A673 (cell line): Measurements from ENCODE around the gene TENM3. TPM values are rescaled to one million over a fixed set of nuclear protein-coding genes. Genes with fewer than 3 reads are reported as not detected.

Source experiments
- BruUV-seq: library from RNA; stranded (reverse); fragments of 400-500 nt; replicated peaks from 2 replicates; lab custom pipeline; 2021; lab: Mats Ljungman, UMichigan
- CTCF ChIA-PET: fragments of 300-600 bp; sonication (Branson Sonifier 250); formaldehyde crosslinking; loops from one replicate; lab custom pipeline; 2022; ENCODE audit warnings: antibody characterized with exemption; lab: Charles Lee
- POLR2A ChIA-PET: fragments of 300-600 bp; sonication (Branson Sonifier 250); formaldehyde crosslinking; loops from one replicate; lab custom pipeline; 2022; ENCODE audit warnings: antibody characterized with exemption; ENCODE audit not compliant: low non-redundant PET; lab: Charles Lee
- DNase-seq: peaks from one replicate; pipeline ENCODE4 v3.0.0-alpha.2; 2015; ENCODE audit warnings: low spot score
- H3K27ac ChIP-seq: fragments of 200-600 bp; sonication (generic); 2 replicates; pipeline ENCODE4 v1.5.1; 2016; ENCODE audit warnings: mixed run types, low read depth, mild to moderate bottlenecking, mixed read lengths, antibody characterized with exemption, low read length; ENCODE audit not compliant: poor library complexity, severe bottlenecking
- H3K27me3 ChIP-seq: fragments of 200-600 bp; sonication (generic); replicated peaks from 2 replicates; pipeline ENCODE4 v1.6.1; 2017; ENCODE audit warnings: mixed run types, low read depth, mild to moderate bottlenecking, mixed read lengths, antibody characterized with exemption, low read length; ENCODE audit not compliant: insufficient read depth, poor library complexity
- H3K36me3 ChIP-seq: fragments of 200-600 bp; sonication (generic); 2 replicates; pipeline ENCODE4 v1.6.1; 2016; ENCODE audit warnings: mixed run types, mild to moderate bottlenecking, mixed read lengths, antibody characterized with exemption, low read length; ENCODE audit not compliant: insufficient read depth, poor library complexity, severe bottlenecking
- H3K4me1 ChIP-seq: fragments of 200-600 bp; sonication (generic); 2 replicates; pipeline ENCODE4 v1.6.1; 2017; ENCODE audit warnings: mixed run types, mild to moderate bottlenecking, mixed read lengths, antibody characterized with exemption, low read length; ENCODE audit not compliant: insufficient read depth, poor library complexity, severe bottlenecking
- H3K4me3 ChIP-seq: fragments of 200-600 bp; sonication (generic); 2 replicates; pipeline ENCODE4 v1.5.1; 2016; ENCODE audit warnings: low read depth, mixed run types, mild to moderate bottlenecking, mixed read lengths, low read length; ENCODE audit not compliant: poor library complexity, severe bottlenecking
- H3K9me3 ChIP-seq: fragments of 200-600 bp; sonication (generic); 2 replicates; pipeline ENCODE4 v1.6.1; 2016; ENCODE audit warnings: mixed run types, low read depth, mild to moderate bottlenecking, mixed read lengths, antibody characterized with exemption, low read length; ENCODE audit not compliant: poor library complexity, severe bottlenecking
- EZH2 ChIP-seq: fragments of 200-600 bp; sonication (generic); IDR thresholded peaks from 2 replicates; pipeline ENCODE4 v1.6.1; 2017; ENCODE audit warnings: borderline replicate concordance, low read depth, mild to moderate bottlenecking, mixed read lengths, antibody characterized with exemption, low read length; ENCODE audit not compliant: poor library complexity, severe bottlenecking
- intact Hi-C: fragments of 100-400 bp; cut with micrococcal nuclease; formaldehyde crosslinking; loops from one replicate; pipeline ENCODE4 v1.10.0; 2022; ENCODE audit not compliant: unreplicated experiment
- total RNA-seq: library from RNA; stranded (reverse); gene quantifications from 2 replicates; pipeline ENCODE4 v1.2.3, GENCODE V29; 2021
- TF ChIP-seq, protein P1 (sequence below): fragments of 300-800, 200-600 bp; sonication (generic); conservative IDR thresholded peaks from 2 replicates; pipeline ENCODE4 v1.5.1; 2017; ENCODE audit warnings: low read depth, mild to moderate bottlenecking, antibody characterized with exemption, low read length, moderate library complexity, mixed read lengths

Gene TENM3
- total RNA-seq, 1 experiment from 2014 or later: 26.4 TPM

DNA sequence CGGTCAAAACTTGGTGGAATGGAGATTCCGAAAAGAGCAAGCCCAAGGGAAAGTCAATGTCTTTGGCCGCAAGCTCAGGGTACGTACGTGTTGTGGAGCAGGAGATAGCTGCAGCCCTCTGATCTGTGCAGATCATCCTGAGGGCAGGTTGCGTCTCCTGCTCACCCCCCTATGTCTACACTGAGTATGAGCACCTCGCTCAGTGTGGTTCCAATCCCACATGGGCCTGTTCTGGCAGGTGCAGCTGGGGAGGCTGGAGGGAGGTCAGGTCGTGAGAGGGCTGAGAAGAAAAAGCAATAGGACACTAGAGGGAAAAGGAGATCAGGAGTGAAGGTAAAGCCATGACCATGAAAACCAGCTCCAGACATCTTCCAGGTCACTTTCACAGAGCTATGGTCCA is 531.9 kb downstream of the TENM3 start:
- TF ChIP-seq, protein P1, sequence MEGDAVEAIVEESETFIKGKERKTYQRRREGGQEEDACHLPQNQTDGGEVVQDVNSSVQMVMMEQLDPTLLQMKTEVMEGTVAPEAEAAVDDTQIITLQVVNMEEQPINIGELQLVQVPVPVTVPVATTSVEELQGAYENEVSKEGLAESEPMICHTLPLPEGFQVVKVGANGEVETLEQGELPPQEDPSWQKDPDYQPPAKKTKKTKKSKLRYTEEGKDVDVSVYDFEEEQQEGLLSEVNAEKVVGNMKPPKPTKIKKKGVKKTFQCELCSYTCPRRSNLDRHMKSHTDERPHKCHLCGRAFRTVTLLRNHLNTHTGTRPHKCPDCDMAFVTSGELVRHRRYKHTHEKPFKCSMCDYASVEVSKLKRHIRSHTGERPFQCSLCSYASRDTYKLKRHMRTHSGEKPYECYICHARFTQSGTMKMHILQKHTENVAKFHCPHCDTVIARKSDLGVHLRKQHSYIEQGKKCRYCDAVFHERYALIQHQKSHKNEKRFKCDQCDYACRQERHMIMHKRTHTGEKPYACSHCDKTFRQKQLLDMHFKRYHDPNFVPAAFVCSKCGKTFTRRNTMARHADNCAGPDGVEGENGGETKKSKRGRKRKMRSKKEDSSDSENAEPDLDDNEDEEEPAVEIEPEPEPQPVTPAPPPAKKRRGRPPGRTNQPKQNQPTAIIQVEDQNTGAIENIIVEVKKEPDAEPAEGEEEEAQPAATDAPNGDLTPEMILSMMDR: no peak
- no peak for TF ChIP-seq EZH2
- no peaks in the 10 kb centered on the region for H3K9me3 ChIP-seq
- H3K27ac ChIP-seq: no peak overlapping the region
- BruUV-seq: no TSS peak
- no peaks in the 10 kb centered on the region for H3K4me1 ChIP-seq
- H3K27me3 ChIP-seq: no peaks in the 10 kb centered on the region
- no peak for DNase-seq
- intact Hi-C loops: no loop called here
- no peaks in the 10 kb centered on the region for H3K36me3 ChIP-seq
- no peak overlapping the region for H3K4me3 ChIP-seq
- ChIA-PET POLR2A (no interaction called here), CTCF (no interaction called here)

DNA sequence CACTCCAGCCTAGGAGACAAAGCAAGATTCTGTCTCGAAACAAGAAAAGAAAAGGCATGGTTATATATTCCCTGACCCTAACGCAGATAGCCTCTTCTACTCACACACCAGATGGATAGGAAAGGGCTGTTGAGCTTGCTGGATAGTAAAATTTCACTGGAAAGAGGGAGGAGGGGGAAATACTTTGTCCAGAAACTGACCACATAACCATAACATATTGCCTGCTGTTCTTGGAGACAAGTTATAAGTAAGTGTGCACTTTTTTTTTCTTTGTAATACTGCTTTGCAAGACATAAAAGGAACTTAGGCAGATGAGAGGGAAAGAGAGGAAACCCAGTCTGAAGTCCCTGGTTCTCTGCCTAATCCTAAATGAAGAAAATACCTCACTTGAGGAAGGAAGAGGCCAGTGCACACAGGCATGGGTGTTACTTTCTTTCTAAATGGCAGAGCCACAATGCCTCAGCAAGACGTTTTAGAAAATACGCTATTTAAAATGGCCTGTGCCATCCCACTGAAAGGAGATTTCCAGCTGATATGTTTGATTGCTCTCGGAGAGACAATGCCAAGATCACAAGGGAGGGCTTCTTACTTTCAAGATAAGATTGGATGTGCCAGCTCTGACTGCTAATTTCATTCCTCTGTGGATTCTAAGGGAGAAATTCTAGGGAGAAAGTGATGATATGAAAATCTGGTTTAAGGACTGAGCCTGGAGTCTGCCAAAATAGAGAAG is 533.3 kb downstream of the TENM3 start:
- intact Hi-C loops: no loop called here
- Histone ChIP-seq H3K27me3 (no peaks in the 10 kb centered on the region), H3K4me3 (no peak overlapping the region), H3K9me3 (no peaks in the 10 kb centered on the region), H3K27ac (no peak overlapping the region), H3K36me3 (no peaks in the 10 kb centered on the region), H3K4me1 (no peaks in the 10 kb centered on the region)
- no TSS peak for BruUV-seq
- TF ChIP-seq, protein P1: no peak
- TF ChIP-seq EZH2: no peak
- no peak for DNase-seq
- POLR2A ChIA-PET: interaction anchor here (0.7 kb wide), 1 partner anchor 1176 kb away, joined by 3 read pairs; no protein-coding TSS in a partner anchor
- CTCF ChIA-PET: no interaction called here

DNA sequence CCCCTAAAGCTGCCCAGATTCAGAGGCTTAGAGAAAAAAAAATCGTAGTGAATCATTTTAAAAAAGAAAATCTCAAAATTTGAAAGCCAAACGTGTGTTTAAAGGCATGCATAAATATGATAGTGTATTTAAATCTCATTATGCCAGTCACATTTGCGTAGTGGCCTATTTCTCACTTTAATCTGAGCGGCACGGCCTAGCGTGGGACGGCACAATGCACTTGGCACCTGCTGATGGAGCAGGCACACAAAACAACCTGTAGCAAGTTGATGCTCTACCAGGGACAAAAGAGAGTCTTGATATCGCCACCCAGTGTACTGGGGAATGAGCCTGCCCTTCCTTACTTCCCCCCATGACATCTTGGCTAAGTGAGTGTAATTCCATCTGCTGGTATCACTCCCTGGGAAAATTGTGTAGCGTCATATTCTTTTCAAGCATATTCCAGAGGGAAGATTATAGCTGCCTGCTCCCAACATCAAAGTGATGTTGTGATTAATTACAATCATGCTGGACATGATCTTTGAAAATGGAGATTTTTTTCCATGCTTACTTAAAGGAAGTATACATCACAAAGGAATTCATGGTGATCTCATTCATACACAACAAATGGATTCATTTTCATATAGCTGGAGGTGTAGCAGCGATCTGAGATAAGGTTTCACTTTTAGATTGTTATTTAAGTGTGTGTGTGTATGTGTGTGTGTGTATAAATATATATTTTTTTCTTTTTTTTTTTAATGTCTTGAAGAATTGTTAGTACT is 535.2 kb downstream of the TENM3 start:
- Histone ChIP-seq H3K36me3 (no peaks in the 10 kb centered on the region), H3K27ac (no peak overlapping the region), H3K4me3 (no peak overlapping the region), H3K27me3 (no peaks in the 10 kb centered on the region), H3K9me3 (no peaks in the 10 kb centered on the region), H3K4me1 (no peaks in the 10 kb centered on the region)
- no peak for DNase-seq
- no TSS peak for BruUV-seq
- intact Hi-C loops: no loop called here
- ChIA-PET POLR2A (no interaction called here), CTCF (no interaction called here)
- no peak for TF ChIP-seq EZH2
- TF ChIP-seq, protein P1: no peak
